Activated T-helper 2 cell treated with anti-CD3 and anti-CD28 coated beads, Interferon-gamma antibody, Interleukin-2, Interleukin-4, amounts not matched to agents 10 μg/mL and 5 μg/mL and 100 μg/mL, durations not matched to agents 14 hours and 24 hours and 36 hours (primary cell): ENCODE measurements around the gene MSANTD1. TPM values are rescaled to one million over a fixed set of nuclear protein-coding genes. Genes with fewer than 3 reads are reported as not detected.

Source experiments
- DNase-seq: peaks from one replicate; pipeline ENCODE4 v3.0.0; 2021; ENCODE audit warnings: low spot score
- H3K27ac Mint-ChIP-seq: one replicate; pipeline ENCODE4 v1.8.0; 2021; ENCODE audit warnings: mixed read lengths
- H3K27me3 Mint-ChIP-seq: one replicate; pipeline ENCODE4 v1.8.0; 2021; ENCODE audit warnings: low read depth, mixed read lengths
- H3K36me3 Mint-ChIP-seq: one replicate; pipeline ENCODE4 v1.8.0; 2021; ENCODE audit warnings: low read depth, mixed read lengths
- H3K4me1 Mint-ChIP-seq: one replicate; pipeline ENCODE4 v1.8.0; 2021; ENCODE audit warnings: low read depth, mixed read lengths
- H3K4me3 Mint-ChIP-seq: one replicate; pipeline ENCODE4 v1.8.0; 2021; ENCODE audit warnings: low read depth, mild to moderate bottlenecking, moderate library complexity, mixed read lengths
- H3K9me3 Mint-ChIP-seq: one replicate; pipeline ENCODE4 v1.8.0; 2021; ENCODE audit warnings: mixed read lengths
- intact Hi-C: fragments of 100-400 bp; cut with micrococcal nuclease; formaldehyde crosslinking; loops from one replicate; pipeline ENCODE4 v1.15.1; 2023
- total RNA-seq: library from RNA; stranded (reverse); gene quantifications from 2 replicates; pipeline ENCODE4 v1.2.3, GENCODE V29; 2022

Gene MSANTD1
- 0.64 and 0.68 TPM in 2 replicates for total RNA-seq

- intact Hi-C loops: no loop called here
- Mint-ChIP-seq H3K27me3 (no peaks in the 10 kb centered on the region), H3K36me3 (no peaks in the 10 kb centered on the region), H3K4me3 (no peak within 1 kb of the TSS), H3K27ac (no peak within 1 kb of the TSS), H3K9me3 (no peaks in the 10 kb centered on the region), H3K4me1 (peaks cover 4% of the 10 kb centered on the region)
- no peak for DNase-seq
These were observed at the start of gene MSANTD1 for GRCh38 chr4:3248811-3249661. Gene MSANTD1, plus strand, starts transcription at chr4:3249159. Its CDS starts 64 bp downstream, at chr4:3249223.

GRCh38 chr4:3199653-3200422 lies 49.1 kb upstream of the MSANTD1 start:
- H3K27ac Mint-ChIP-seq: no peak overlapping the region
- H3K36me3 Mint-ChIP-seq: peaks cover 48% of the 10 kb centered on the region
- H3K27me3 Mint-ChIP-seq: no peaks in the 10 kb centered on the region
- no peak overlapping the region for H3K4me3 Mint-ChIP-seq
- peaks cover 55% of the 10 kb centered on the region for H3K4me1 Mint-ChIP-seq
- no peak for DNase-seq
- H3K9me3 Mint-ChIP-seq: no peaks in the 10 kb centered on the region
- intact Hi-C loops: loop anchor here (5.0 to 10.0 kb wide), 2 partner anchors 92 to 235 kb away; partner anchors contain the start of genes GRK4, NOP14 and RGS12

GRCh38 chr4:3200423-3201090 lies 48.4 kb upstream of the MSANTD1 start:
- Mint-ChIP-seq H3K27ac (no peak overlapping the region), H3K36me3 (peaks cover 45% of the 10 kb centered on the region), H3K9me3 (no peaks in the 10 kb centered on the region), H3K4me3 (no peak overlapping the region), H3K27me3 (no peaks in the 10 kb centered on the region), H3K4me1 (peaks cover 51% of the 10 kb centered on the region)
- intact Hi-C loops: loop anchor here (5.0 to 10.0 kb wide), 2 partner anchors 92 to 236 kb away; partner anchors contain the start of genes GRK4, NOP14 and RGS12
- DNase-seq: no peak

GRCh38 chr4:3201718-3202702 lies 46.9 kb upstream of the MSANTD1 start:
- Mint-ChIP-seq H3K36me3 (peaks cover 43% of the 10 kb centered on the region), H3K27me3 (no peaks in the 10 kb centered on the region), H3K4me1 (peaks cover 40% of the 10 kb centered on the region), H3K9me3 (no peaks in the 10 kb centered on the region), H3K27ac (peak overlapping the region; percentile 99), H3K4me3 (peak overlapping the region; percentile 63)
- DNase-seq: peak; percentile 80
- intact Hi-C loops: loop anchor here (1.0 to 10.0 kb wide), 4 partner anchors 90 to 237 kb away; partner anchors contain the start of genes GRK4, NOP14 and RGS12

- Mint-ChIP-seq H3K9me3 (no peaks in the 10 kb centered on the region), H3K4me3 (peak overlapping the region; percentile 63), H3K27me3 (no peaks in the 10 kb centered on the region), H3K36me3 (peaks cover 50% of the 10 kb centered on the region), H3K4me1 (peaks cover 36% of the 10 kb centered on the region), H3K27ac (peak overlapping the region; percentile 99)
- DNase-seq: no peak
- intact Hi-C loops: loop anchor here (1.0 to 10.0 kb wide), 4 partner anchors 89 to 238 kb away; partner anchors contain the start of genes GRK4, NOP14 and RGS12
These were observed 45.8 kb upstream of the MSANTD1 start for GRCh38 chr4:3202836-3203820.

- Mint-ChIP-seq H3K27ac (peak overlapping the region; percentile 99), H3K36me3 (peaks cover 57% of the 10 kb centered on the region), H3K27me3 (no peaks in the 10 kb centered on the region), H3K9me3 (no peaks in the 10 kb centered on the region), H3K4me3 (no peak overlapping the region), H3K4me1 (peaks cover 36% of the 10 kb centered on the region)
- intact Hi-C loops: loop anchor here (2.0 to 10.0 kb wide), 3 partner anchors 88 to 239 kb away; partner anchors contain the start of genes GRK4, NOP14 and RGS12
- no peak for DNase-seq
These were observed 45.0 kb upstream of the MSANTD1 start for GRCh38 chr4:3203971-3204431.

GRCh38 chr4:3205995-3206394 lies 43.0 kb upstream of the MSANTD1 start:
- Mint-ChIP-seq H3K27me3 (no peaks in the 10 kb centered on the region), H3K4me3 (no peak overlapping the region), H3K27ac (no peak overlapping the region), H3K9me3 (no peaks in the 10 kb centered on the region), H3K4me1 (peaks cover 35% of the 10 kb centered on the region), H3K36me3 (peaks cover 63% of the 10 kb centered on the region)
- intact Hi-C loops: loop anchor here (10.0 kb wide), 1 partner anchor 241 kb away; the partner anchor contains the start of genes GRK4 and NOP14
- DNase-seq: no peak

GRCh38 chr4:3206439-3207100 lies 42.4 kb upstream of the MSANTD1 start:
- H3K36me3 Mint-ChIP-seq: peaks cover 61% of the 10 kb centered on the region
- no peaks in the 10 kb centered on the region for H3K27me3 Mint-ChIP-seq
- H3K9me3 Mint-ChIP-seq: no peaks in the 10 kb centered on the region
- intact Hi-C loops: loop anchor here (10.0 kb wide), 1 partner anchor 242 kb away; the partner anchor contains the start of genes GRK4 and NOP14
- no peak overlapping the region for H3K27ac Mint-ChIP-seq
- H3K4me1 Mint-ChIP-seq: peaks cover 31% of the 10 kb centered on the region
- no peak for DNase-seq
- no peak overlapping the region for H3K4me3 Mint-ChIP-seq

- Mint-ChIP-seq H3K4me3 (no peak overlapping the region), H3K9me3 (no peaks in the 10 kb centered on the region), H3K27me3 (no peaks in the 10 kb centered on the region), H3K4me1 (peaks cover 21% of the 10 kb centered on the region), H3K27ac (no peak overlapping the region), H3K36me3 (peaks cover 66% of the 10 kb centered on the region)
- intact Hi-C loops: loop anchor here (10.0 kb wide), 1 partner anchor 243 kb away; the partner anchor contains the start of genes GRK4 and NOP14
- DNase-seq: no peak
These were observed 41.4 kb upstream of the MSANTD1 start for GRCh38 chr4:3207531-3208037.

- H3K36me3 Mint-ChIP-seq: peaks cover 68% of the 10 kb centered on the region
- no peak overlapping the region for H3K27ac Mint-ChIP-seq
- H3K4me3 Mint-ChIP-seq: no peak overlapping the region
- intact Hi-C loops: loop anchor here (10.0 kb wide), 1 partner anchor 244 kb away; the partner anchor contains the start of genes GRK4 and NOP14
- DNase-seq: no peak
- no peaks in the 10 kb centered on the region for H3K9me3 Mint-ChIP-seq
- peaks cover 9% of the 10 kb centered on the region for H3K4me1 Mint-ChIP-seq
- no peaks in the 10 kb centered on the region for H3K27me3 Mint-ChIP-seq
These were observed 40.1 kb upstream of the MSANTD1 start for GRCh38 chr4:3208826-3209225.
